HG03159 (cell line): ENCODE results near the gene KCNQ1.

Experiments used
- ATAC-seq: cut with Tn5 transposase; IDR thresholded peaks from one replicate; pipeline ENCODE4 v1.9.1; 2021; ENCODE audit warnings: mild to moderate bottlenecking, moderate library complexity; ENCODE audit not compliant: unreplicated experiment

The KCNQ1 gene

DNA sequence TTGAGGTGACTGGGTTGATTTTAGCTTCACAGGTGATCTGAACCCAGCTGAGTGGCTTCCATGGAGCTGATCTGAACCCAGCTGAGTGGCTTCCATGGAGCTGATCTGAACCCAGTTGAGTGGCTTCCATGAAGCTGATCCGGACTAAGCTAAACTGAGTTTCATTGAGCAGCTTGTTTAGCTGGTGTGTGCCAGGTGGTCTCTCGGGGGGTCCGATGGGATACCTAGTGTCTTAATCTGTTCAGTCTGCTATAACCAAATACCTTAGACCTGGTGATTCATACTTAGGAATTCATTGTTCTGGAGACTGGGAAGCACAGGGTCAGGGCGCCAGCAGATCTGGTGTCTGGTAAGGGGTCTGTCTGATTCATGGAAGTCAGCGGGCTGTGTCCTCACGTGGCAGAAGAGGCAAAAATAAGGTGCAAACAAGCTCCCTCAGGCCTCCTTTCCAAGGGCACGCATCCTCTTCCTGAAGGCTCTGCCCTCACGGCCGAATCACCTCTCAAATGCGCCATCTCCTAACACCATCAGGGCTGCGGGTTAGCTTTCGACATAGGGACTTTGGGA is 307.5 kb downstream of the KCNQ1 start:
- ATAC-seq, result no peak

DNA sequence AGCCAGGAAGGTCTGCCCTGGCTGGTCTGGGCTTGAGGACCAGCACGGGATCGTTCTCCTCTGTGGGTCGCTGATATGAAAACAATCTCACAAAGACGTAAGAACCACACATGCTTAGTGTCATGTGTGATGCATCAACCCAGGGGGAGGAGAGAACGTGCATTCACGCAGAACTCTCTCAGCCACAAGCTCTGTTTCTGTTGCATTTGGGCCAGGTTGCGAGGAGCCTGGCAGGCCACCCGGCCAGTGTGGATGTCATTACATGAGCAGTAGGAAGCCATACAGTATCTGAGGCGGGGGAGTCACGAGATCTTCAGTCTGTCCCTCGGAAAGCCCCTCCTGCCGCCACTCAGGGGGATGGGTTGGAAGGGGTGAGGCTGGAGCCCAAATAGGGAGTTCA is 308.1 kb downstream of the KCNQ1 start:
- no peak for ATAC-seq

DNA sequence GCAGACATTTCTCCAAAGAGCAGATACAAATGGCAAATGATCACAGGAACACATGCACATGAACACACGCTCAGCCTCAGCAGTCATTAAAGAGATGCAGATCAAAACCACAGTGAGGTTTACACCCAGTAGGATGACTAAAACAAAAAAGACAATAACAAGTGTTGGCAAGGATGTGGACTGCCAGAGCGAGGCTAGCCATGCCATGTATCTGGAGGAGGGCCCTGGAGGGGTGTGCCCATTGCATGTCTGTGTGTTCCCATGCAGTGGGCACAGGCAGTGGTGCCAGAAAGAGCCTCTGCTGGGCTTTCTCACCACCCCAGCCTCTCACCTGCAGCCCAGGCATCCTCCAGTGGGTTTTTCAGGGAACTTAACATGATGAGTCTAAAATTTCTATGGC is 309.2 kb downstream of the KCNQ1 start:
- no peak for ATAC-seq

DNA sequence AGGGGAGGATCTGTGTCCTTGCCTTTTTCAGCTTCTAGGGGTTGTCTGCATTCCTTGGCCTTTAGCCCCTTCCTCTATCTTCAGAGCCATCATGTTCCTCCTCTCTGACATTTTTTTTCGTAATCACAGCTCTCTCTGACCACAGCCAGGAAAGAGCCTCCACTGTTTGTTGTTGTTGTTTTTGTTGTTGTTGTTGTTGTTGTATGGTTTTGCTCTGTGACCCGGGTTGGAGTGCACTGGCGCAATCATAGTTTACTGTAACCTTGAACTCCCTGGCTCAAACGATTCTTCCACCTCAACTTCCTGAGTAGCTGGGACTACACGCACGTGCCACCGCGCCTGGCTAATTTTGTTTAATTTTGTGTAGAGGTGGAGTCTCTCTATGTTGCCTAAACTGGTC is 310.3 kb downstream of the KCNQ1 start:
- no peak for ATAC-seq

DNA sequence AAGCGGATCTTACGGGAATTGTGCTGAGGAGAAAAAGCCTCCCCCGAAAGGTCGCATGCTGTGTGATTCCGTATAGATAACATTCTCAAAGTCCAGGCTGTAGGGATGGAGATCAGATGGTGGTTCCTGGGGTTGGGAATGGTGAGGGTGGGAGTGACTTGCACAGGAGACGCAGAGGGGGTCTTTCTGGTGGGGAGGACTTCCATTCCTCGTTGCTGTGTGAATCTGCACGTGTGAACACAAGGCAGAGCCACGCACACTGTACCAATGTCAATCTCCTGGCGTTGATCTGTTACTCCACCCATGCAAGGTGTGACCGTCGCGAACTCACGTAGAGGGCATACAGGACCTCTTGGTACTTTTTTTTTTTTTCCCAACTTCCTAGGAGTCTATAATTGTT is 313.9 kb downstream of the KCNQ1 start:
- no peak for ATAC-seq

DNA sequence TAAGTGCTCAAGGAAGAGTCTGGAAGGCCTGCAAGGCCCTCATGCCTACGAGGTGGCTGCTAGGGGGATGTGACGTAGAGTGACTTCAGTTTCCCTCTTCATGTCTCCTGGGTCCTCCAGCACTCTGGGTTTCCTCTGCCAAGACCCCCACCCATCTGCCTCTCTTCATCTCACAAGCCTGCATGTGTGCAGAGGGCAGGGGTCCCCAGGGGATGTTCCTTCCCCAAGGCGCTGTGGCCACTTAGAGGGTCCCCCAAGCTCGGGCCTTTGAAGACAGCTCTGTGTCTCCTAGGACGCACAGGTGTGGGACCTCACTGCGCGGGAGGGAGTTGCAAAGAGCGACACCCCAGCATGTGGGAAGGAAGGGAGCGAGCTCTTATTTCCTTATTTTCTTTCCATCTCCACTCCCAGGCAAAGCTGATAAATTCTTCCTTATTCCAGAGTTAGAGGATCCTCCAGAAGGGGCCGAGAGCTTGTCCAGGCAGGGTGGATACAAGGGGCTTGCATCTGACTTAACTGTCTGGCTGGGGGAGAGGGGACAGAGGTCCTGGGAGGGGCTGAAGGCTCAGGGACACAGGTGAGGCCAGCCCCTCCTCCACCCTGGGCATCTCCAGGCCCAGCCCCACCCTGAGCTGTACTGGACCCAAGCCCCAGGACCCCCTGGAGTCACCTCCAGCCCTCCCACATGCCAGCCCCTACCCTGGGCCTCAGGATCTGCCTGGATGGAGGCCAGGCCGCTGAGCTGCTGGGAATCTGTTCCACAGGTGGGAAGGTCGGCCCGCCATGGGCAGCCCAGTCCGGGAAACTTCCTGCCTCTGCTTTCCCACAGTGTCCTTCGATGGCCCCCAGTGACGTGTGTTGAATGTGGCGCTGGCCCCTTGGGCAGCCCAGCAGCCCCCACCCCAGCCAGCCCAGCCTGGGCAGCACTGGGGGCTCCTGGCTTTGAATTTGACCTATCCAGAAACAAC is 314.7 kb downstream of the KCNQ1 start:
- no peak for ATAC-seq

DNA sequence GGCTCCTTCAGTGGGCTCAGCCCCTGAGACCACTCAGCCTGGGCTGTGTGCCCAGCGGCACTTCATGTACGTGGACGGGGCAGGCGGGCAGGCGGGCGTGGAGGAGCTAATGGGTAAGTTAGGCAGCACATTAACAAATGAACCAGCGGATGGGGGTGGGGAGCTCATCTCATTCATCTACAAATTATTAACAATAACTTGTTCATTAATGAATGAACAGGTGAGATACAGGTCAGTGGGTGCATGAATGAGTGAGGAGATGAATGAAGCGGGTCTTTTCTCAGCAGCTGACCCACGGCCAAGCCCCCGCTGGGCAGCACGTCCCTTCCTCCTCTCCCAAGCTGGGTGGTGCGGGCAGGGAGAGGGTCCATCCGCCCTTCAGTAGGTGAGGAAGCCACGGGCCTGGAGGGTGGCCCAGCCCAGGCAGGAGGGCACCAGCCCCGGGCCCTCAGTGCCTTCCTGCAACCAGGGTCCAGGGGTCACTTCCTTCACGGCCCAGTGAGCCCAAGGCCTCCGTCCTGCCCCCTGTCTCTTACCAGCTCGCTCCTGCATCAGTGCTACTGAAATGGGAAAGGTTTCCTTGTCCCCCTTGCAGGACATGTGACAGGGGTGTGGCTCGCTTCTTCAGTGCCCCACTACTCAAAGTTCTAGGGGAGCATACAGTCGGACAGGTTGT is 315.5 kb downstream of the KCNQ1 start:
- ATAC-seq, result no peak

DNA sequence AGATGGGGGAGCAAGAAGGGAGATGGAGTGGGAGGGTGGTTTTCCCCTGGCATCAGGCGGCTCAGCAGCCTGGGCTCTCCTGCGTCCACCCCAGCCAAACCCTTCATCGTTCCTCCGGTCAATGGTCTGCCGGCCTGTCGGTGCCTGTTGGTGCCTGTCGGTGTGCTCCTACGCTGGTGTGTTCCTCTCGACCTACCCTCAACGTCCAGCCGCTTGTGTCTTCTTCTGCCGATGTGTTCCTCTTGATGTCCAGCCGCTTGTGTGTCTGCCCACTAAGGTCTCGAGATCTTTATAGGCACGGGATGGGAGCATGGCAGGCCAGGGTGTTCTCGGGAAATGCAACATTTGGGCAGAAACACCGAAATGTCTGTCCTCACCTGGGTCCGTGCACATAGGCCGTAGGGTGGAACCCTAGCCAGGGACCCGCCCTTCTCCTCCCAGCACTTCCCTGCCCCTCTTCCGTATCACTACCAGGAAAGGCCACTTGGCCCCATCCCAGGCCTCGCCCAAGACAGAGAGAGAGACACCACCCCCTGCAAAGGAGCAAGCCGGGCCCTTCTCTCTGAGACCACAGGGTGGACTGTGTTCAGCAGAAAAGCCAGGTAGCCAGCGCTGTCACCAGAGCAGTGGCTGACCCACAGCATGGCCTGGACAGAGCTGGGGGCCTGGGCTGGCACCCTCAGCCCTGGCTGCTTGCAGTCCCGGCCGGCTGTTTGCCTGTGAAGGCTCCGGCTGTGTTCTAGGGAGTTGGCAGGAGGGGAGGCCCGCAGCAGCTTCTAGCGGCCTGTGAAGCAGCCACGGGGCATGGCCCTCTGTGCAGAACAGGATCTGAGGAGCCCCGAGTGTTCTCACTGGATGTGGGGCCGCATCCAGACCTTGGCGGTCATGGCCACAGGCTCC is 316.6 kb downstream of the KCNQ1 start:
- no peak for ATAC-seq

DNA sequence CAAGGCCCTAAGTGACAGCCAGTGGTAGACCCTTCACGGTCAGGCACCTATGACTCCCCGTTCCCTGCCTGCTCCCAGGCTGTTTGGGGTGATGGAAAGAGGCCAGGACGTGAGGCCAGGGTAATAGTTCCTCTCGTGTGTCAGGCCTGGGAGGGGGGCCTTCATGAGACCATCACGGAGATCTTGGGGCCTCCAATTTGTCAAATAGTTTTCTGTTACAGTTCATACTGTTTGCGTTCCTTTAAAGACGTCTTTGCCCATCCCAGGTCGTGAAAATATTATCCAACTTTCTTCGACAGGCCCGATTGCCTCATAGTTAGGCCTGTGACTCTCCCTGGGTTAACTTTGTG is 317.2 kb downstream of the KCNQ1 start:
- ATAC-seq, result no peak

DNA sequence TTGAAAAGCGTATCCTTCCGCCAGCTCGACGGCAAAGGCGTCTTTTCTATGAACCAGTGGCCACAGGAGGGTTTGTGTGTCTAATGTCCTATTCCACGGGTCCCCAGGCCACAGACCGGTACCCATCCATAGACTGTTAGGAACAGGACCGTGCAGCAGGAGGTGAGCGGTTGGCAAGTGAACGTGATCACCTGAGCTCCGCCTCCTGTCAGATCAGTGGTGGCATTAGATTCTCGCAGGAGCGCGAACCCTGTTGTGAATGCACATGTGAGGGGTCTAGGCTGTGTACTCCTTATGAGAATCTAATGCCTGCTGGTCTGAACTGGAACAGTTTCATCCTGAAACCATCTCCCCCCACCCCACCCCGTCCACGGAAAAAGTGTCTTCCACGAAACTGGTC is 317.6 kb downstream of the KCNQ1 start:
- ATAC-seq, result no peak

DNA sequence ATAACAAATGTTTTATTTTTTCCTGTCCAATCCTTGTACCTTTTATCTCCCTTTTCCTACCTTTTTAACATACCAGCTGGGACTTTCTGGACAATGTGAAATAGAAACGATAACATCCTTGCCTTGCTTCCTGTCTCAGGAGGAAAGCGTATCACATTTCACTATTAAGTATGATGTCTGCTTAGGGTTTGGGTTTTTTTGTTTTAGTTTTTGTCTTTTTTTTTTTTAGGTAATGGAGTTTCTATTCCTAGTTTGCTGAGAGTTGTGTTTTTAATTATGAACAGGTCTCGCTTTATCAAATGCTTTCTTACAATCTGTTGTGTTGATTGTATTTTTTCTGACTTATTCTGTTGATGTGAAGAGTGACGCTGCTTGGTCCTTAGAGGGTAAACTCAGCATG is 319.2 kb downstream of the KCNQ1 start:
- no peak for ATAC-seq

DNA sequence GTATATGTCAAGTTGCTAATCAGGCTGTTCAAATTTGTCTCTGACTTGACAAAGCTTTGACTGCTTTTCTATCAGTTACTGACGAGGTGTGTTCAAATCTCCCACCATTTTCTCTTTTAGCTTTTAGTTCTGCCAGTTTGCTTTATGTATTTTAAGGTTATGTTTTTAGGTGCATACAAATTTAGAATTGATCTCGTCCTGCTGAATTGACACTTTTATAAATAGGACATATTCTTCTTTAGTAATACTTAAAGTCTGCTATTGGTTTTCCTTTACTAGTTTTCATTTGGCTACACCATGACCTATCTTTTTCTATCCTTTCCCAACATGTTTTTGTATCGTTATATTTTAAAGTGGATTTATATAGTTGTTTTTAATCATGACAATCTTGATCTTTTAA is 320.7 kb downstream of the KCNQ1 start:
- no peak for ATAC-seq

DNA sequence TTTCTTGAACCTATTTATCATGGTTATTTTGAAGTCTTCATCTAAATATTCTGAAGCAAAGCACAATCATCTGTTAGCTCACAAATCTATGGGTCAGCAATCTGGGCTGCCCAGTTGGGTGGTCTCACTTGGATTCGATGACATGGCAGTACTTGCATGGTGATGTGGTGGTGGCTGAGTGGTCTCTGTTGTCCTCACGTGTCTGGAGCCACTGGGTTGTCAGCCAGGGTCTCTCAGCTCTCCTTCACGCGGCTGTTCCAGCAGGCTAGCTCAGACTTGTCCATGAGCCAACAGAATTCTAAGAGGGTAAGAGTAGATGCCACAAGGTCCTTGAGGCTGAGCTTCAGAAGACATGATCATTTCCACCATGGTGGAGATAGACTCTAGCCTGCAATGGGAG is 321.4 kb downstream of the KCNQ1 start:
- ATAC-seq, result no peak

DNA sequence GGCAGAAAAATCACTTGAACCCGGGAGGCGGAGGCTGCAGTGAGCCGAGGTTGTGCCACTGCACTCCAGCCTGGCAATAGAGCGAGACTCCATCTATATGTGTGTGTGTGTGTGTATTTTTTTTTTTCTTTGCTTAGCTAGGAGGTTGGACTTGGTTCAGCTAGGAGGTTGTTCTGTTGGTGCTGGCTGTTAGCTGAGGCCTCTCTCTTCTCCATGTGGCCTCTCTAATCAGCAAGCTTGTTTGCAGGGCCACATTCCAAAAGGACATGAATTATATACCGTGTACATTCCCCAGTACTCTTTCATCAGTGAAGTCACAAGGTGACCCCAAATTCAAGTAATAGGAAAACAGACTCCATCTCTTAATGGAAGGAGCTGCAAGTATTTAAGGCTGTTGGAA is 322.3 kb downstream of the KCNQ1 start:
- no peak for ATAC-seq

DNA sequence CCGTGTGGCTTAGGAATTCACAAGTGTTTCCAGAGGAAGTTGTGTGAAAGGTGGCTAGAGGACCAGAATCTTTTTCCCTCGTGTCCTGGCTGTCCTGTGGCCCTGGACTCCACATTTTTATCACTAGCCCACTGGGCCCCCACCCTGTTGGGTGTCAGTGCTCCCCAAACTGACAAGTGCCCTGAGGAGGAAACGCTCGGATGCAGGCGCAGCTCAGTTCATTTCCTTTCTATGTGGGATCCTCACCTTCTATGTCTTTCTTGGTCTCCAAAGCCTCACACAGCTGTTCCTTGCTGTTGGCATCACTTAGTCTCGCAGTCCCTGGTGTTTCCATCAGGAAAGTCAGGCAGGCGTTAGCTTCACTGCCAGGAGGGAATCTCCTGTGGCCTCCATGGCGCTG is 323.0 kb downstream of the KCNQ1 start:
- no peak for ATAC-seq

DNA sequence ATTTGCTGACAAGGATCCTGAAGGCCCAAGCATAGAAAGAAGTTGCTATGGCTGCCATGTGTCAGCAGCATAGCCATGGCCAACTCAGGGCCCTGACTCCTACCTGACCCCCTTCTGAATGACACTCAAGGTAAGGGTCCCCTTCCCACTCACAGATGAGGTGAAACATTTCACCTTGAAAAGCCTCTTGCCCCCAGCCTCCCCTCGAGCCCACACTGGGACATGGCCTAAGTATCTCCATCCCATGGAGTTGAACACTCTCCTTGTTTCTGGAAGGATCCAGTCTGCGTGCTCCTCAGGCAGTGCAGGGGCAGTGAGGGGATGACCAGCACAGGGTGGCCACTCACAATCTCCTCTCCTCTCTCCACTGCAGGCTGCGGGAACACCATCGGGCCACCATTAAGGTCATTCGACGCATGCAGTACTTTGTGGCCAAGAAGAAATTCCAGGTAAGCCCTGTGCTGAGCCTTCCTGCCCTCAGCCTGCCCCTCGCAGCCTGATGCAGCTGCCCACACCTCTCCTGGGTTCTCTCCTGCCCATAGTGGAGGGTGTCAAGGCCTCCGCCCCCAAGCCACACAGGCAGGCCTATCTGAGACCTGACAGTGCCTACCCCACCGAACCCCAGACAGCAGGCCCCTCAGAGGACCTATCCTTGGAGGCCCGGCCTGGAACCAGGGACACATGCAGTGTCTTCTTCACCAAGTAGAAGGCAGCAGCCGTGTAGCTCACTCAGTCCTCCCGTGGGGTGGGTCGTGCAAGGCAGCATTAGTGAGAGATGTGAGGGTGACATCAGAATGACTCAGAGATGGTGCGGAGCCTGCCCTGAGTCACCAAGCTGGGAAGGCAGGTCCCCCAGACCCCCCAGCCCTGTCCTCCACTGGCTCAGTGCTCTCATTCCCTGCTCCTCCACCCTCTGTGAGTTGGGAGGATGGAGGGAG is 323.9 kb downstream of the KCNQ1 start:
- ATAC-seq, result no peak

DNA sequence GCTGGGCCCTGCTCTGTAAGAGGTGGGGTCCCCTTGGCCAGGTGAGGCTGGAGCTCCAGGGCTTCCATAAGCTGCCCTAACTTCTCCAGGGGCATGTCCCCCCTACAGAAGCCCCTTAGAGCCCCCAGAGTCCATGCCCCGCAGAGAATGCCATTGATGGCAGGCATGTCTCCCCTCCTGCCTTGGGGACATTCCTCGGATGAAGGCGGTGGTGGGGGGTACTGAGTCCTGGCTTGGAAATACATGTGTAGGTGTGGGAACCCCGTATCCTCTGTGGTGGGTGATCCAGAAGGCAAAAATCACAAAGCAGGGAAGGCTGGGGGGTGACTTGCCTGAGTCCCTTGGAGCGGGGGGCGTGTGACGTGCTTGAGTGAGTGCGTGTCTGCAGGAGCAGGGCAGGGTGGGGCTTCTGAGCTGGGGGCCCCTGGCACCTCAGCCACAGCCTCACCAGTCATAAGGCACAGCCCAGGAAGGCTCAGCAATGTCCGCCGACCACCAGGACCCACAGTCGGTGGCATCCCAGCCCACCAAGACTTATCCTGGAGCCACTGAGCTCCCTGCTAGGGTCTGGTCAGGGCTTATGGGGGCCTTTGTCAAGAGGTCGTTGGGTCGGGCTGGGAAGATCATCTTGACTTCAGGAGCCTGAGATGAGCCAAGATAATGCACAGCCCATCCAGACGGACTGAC is 324.7 kb downstream of the KCNQ1 start:
- ATAC-seq, result no peak

DNA sequence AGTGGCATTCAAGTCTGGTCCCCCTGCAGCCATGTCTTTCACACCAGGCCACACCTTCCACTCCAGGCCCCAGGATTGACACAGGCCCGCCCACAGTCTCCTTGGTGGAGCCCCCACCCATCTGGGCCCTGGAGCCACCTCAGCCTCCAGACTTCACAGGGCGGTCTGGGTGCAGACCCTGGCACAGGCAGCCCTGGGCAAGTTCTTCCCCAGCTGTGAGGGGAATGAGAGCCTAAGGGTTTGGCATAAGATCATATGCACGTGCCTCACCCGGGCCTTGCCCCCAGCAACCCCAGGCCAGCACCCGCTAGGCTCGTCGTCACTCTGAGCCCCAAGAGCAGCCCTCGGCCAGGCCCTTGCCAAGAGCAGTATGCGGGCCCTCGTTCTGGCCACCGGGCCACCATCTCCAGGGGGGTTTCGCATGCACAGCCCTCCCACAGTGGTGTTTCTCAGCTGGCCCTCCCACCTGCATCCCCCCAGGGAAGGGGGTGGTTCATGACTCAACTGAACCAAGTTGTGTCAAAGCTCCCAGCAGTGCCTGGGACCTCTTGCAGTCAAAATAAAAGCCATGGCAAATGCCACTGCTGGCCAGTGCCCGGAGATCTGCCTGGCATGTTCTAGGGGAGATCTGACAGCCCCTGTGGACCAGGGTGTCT is 325.4 kb downstream of the KCNQ1 start:
- ATAC-seq, result no peak

DNA sequence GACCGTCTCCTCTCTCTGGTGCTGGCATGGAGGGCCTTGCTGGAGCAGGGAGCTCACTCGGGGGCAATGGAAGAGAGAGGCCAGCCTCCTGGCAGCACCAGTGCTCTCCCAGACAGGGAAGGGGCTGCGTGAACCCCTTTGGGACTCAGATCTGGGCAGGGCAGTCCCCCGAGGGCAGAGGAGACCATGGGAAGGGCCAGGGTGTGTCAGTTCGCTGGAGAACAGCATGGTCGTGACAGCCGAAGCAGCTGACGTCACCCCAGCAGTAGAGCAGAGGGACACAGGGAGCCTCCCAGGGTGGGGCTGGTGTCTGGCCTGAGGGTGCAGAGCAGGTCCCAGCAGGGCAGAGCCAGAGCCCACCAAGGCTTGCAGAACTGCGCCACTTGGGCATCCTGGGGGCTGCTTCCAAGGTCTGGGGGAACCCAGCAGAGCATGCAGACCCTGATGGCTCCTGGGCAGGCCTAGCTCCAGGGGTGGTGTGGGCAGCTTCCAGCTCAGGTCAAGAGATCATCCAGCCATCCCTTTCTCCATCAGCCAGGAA is 326.0 kb downstream of the KCNQ1 start:
- no peak for ATAC-seq
